Suprapubic skin (tissue), 4 donors: ENCODE measurements around the gene POLR1E. TPM values are rescaled to one million over a fixed set of nuclear protein-coding genes. Genes with fewer than 3 reads are reported as not detected.

Experiments
- DNase-seq, 2 donors: peaks; one replicate each; pipeline ENCODE4 v3.0.0-alpha.2; 2019; ENCODE audit warnings: low spot score in 2 of 2
- H3K27ac ChIP-seq: fragments of 200-600 bp; sonication (generic); one replicate; pipeline ENCODE4 v1.5.1; 2019
- H3K27me3 ChIP-seq: fragments of 200-600 bp; sonication (generic); one replicate; pipeline ENCODE4 v1.5.1; 2019
- H3K36me3 ChIP-seq: fragments of 200-600 bp; sonication (generic); one replicate; pipeline ENCODE4 v1.5.1; 2019
- H3K4me1 ChIP-seq: fragments of 200-600 bp; sonication (generic); one replicate; pipeline ENCODE4 v1.5.1; 2019
- H3K4me3 ChIP-seq: fragments of 200-600 bp; sonication (generic); one replicate; pipeline ENCODE4 v1.5.1; 2019; ENCODE audit warnings: mild to moderate bottlenecking
- H3K9me3 ChIP-seq: fragments of 200-600 bp; sonication (generic); one replicate; pipeline ENCODE4 v1.5.1; 2019
- EP300 ChIP-seq: sonication (generic); formaldehyde crosslinking; IDR thresholded peaks from one replicate; pipeline ENCODE4 v1.6.1; 2017; ENCODE audit warnings: antibody characterized with exemption
- POLR2A ChIP-seq, 2 donors: fragments of 450-650 bp; IDR thresholded peaks; one replicate each; pipeline ENCODE4 v1.6.1; 2017; ENCODE audit warnings: antibody characterized with exemption in 2 of 2, mild to moderate bottlenecking in 2 of 2, moderate library complexity in 2 of 2
- POLR2AphosphoS5 ChIP-seq, 3 donors: sonication (generic); formaldehyde crosslinking; IDR thresholded peaks; one replicate each; pipeline ENCODE4 v1.6.1; 2017; ENCODE audit warnings: antibody characterized with exemption in 3 of 3
- WGBS: methylation state at CpG from one replicate; pipeline ENCODE4 v1.1.5; 2018; 5-methylcytosine and 5-hydroxymethylcytosine counted together
- total RNA-seq, 4 donors: library from RNA; depleted of rRNA; stranded (reverse); fragments of >200 nt; gene quantifications; one replicate each; pipeline ENCODE4 v1.1.0, GENCODE V29; 2016
- TF ChIP-seq, protein P1 (sequence below), 2 donors: fragments of 200-600 bp in 1 of 2; fragments of 450-650 bp in 1 of 2; sonication (generic) in 1 of 2; IDR thresholded peaks; one replicate each; pipeline ENCODE4 v1.5.1; 2016 to 2019; ENCODE audit warnings: antibody characterized with exemption in 2 of 2, mild to moderate bottlenecking in 1 of 2, moderate library complexity in 1 of 2

The POLR1E gene
- total RNA-seq, 4 donors from 2014 or later, result 15.7 to 26.3 (median 24.0) TPM

- peak overlapping the region; percentile 87 for H3K27ac ChIP-seq
- TF ChIP-seq, protein P1, sequence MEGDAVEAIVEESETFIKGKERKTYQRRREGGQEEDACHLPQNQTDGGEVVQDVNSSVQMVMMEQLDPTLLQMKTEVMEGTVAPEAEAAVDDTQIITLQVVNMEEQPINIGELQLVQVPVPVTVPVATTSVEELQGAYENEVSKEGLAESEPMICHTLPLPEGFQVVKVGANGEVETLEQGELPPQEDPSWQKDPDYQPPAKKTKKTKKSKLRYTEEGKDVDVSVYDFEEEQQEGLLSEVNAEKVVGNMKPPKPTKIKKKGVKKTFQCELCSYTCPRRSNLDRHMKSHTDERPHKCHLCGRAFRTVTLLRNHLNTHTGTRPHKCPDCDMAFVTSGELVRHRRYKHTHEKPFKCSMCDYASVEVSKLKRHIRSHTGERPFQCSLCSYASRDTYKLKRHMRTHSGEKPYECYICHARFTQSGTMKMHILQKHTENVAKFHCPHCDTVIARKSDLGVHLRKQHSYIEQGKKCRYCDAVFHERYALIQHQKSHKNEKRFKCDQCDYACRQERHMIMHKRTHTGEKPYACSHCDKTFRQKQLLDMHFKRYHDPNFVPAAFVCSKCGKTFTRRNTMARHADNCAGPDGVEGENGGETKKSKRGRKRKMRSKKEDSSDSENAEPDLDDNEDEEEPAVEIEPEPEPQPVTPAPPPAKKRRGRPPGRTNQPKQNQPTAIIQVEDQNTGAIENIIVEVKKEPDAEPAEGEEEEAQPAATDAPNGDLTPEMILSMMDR (IDR thresholded peaks at IDR 0.05), result no peak
- no peak for TF ChIP-seq POLR2A (IDR thresholded peaks at IDR 0.05)
- no peak for TF ChIP-seq POLR2AphosphoS5 (IDR thresholded peaks at IDR 0.05)
- TF ChIP-seq EP300, result no peak
- H3K27me3 ChIP-seq, result no peaks in the 10 kb centered on the region
- no peaks in the 10 kb centered on the region for H3K9me3 ChIP-seq
- peaks cover 33% of the 10 kb centered on the region for H3K36me3 ChIP-seq
- H3K4me1 ChIP-seq, result peaks cover 27% of the 10 kb centered on the region
- DNase-seq, result peak in 1 of 2 donors; percentile 58
- peak overlapping the region; percentile 91 for H3K4me3 ChIP-seq
- 14% methylated on average over 7 of the region's 7 CpGs for WGBS
These were observed 1.1 kb downstream of the POLR1E start for GRCh38 chr9:37486616-37487548.

GRCh38 chr9:37491939-37492338 is 6.2 kb downstream of the POLR1E start:
- no peak overlapping the region for H3K27ac ChIP-seq
- H3K36me3 ChIP-seq, result peaks cover 78% of the 10 kb centered on the region
- no peak overlapping the region for H3K4me3 ChIP-seq
- peaks cover 11% of the 10 kb centered on the region for H3K4me1 ChIP-seq
- WGBS, result 96% methylated on average over 1 of the region's 1 CpG
- no peaks in the 10 kb centered on the region for H3K9me3 ChIP-seq
- DNase-seq, result no peak
- no peak for TF ChIP-seq POLR2A (IDR thresholded peaks at IDR 0.05)
- no peak for TF ChIP-seq POLR2AphosphoS5 (IDR thresholded peaks at IDR 0.05)
- TF ChIP-seq, protein P1 (IDR thresholded peaks at IDR 0.05), result no peak
- TF ChIP-seq EP300, result no peak
- no peaks in the 10 kb centered on the region for H3K27me3 ChIP-seq

DNA sequence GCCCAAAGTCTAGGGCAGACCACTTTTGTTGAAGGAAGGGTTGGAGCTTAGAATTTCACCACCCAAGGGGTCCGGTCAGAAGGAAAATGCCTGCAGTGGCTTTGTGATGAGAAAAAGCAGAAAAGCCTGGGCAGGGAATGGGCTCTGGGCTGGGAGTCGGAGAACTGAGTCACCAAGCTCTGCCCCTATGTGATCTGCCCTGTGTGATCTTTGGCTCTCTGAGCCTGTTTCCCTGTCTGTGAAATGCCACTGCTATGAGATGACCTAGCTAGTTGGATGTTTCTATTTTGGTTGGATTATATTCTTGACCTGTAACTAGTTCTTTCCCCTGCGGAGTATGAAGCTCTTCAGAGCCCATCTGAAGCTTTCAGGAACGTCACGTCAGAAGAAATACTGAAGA is 9.8 kb downstream of the POLR1E start:
- H3K36me3 ChIP-seq, result peaks cover 90% of the 10 kb centered on the region
- no peaks in the 10 kb centered on the region for H3K27me3 ChIP-seq
- H3K27ac ChIP-seq, result no peak overlapping the region
- DNase-seq, result no peak
- H3K9me3 ChIP-seq, result no peaks in the 10 kb centered on the region
- H3K4me3 ChIP-seq, result no peak overlapping the region
- no peaks in the 10 kb centered on the region for H3K4me1 ChIP-seq
- TF ChIP-seq EP300, result no peak
- TF ChIP-seq, protein P1 (IDR thresholded peaks at IDR 0.05), result no peak
- no peak for TF ChIP-seq POLR2AphosphoS5 (IDR thresholded peaks at IDR 0.05)
- TF ChIP-seq POLR2A (IDR thresholded peaks at IDR 0.05), result no peak
- whole genome bisulfite sequencing, result 100% methylated on average over 5 of the region's 5 CpGs

DNA sequence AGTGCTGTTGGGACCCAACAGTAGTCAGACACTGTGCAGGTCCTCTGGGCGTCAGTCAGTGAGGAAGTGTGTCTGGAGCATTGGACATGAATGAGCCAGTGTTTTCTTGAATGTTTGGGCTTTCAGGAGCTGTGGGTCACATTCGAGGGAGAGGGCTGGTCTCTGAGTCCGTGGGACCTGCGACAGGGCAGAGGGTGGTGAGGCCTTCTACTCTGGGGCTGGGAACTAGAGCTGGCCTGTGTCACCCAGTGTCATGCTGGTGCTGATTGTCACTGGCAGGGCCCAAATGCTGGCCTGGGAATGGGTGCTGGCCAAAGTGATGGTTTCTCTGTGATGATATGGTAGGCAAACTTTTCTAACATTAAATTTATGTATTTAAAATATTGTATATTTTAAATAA is 10.3 kb downstream of the POLR1E start:
- no peaks in the 10 kb centered on the region for H3K4me1 ChIP-seq
- H3K27me3 ChIP-seq, result no peaks in the 10 kb centered on the region
- peaks cover 90% of the 10 kb centered on the region for H3K36me3 ChIP-seq
- TF ChIP-seq EP300 (no peak), POLR2AphosphoS5 (IDR thresholded peaks at IDR 0.05) (no peak)
- TF ChIP-seq, protein P1 (IDR thresholded peaks at IDR 0.05), result no peak
- no peak overlapping the region for H3K27ac ChIP-seq
- WGBS, result 66% methylated on average over 4 of the region's 4 CpGs
- H3K9me3 ChIP-seq, result no peaks in the 10 kb centered on the region
- no peak overlapping the region for H3K4me3 ChIP-seq
- no peak for DNase-seq

- Histone ChIP-seq H3K4me3 (no peak overlapping the region), H3K27ac (no peak overlapping the region), H3K4me1 (no peaks in the 10 kb centered on the region), H3K9me3 (no peaks in the 10 kb centered on the region), H3K36me3 (peaks cover 90% of the 10 kb centered on the region), H3K27me3 (no peaks in the 10 kb centered on the region)
- DNase-seq, result no peak
- TF ChIP-seq, protein P1 (IDR thresholded peaks at IDR 0.05), result no peak
- TF ChIP-seq POLR2A (IDR thresholded peaks at IDR 0.05) (no peak), EP300 (no peak), POLR2AphosphoS5 (IDR thresholded peaks at IDR 0.05) (no peak)
- 92% methylated on average over 3 of the region's 3 CpGs for whole genome bisulfite sequencing
These were observed 11.6 kb downstream of the POLR1E start for GRCh38 chr9:37497320-37497719.
